Neural progenitor cell (in vitro differentiated cells): ENCODE data around the gene CUEDC2. TPM values are rescaled to one million over a fixed set of nuclear protein-coding genes. Genes with fewer than 3 reads are reported as not detected.

Experiments used
- DNase-seq: peaks from one replicate; pipeline ENCODE4 v3.0.0-alpha.2; 2016; ENCODE audit warnings: low spot score
- H2AFZ ChIP-seq: fragments of 200-600 bp; sonication (generic); replicated peaks from 2 replicates; pipeline ENCODE4 v1.6.1; 2016; ENCODE audit warnings: antibody characterized with exemption
- H3F3A ChIP-seq: fragments of 200-600 bp; sonication (generic); 2 replicates; pipeline ENCODE4 v1.6.1; 2016; ENCODE audit warnings: antibody characterized with exemption, low read depth
- H3K27ac ChIP-seq: fragments of 200-600 bp; sonication (generic); 2 replicates; pipeline ENCODE4 v1.5.1; 2016; ENCODE audit warnings: mild to moderate bottlenecking
- H3K27me3 ChIP-seq: fragments of 200-600 bp; sonication (generic); 2 replicates; pipeline ENCODE4 v1.6.1; 2016; ENCODE audit warnings: mild to moderate bottlenecking, moderate library complexity
- H3K36me3 ChIP-seq: fragments of 200-600 bp; sonication (generic); 2 replicates; pipeline ENCODE4 v1.5.1; 2016
- H3K4me1 ChIP-seq: fragments of 200-600 bp; sonication (generic); 2 replicates; pipeline ENCODE4 v1.6.1; 2016; ENCODE audit warnings: mixed run types
- H3K4me2 ChIP-seq: fragments of 200-600 bp; sonication (generic); 2 replicates; pipeline ENCODE4 v1.6.1; 2016
- H3K4me3 ChIP-seq: fragments of 200-600 bp; sonication (generic); 2 replicates; pipeline ENCODE4 v1.5.1; 2016
- H3K79me2 ChIP-seq: fragments of 200-600 bp; sonication (generic); 2 replicates; pipeline ENCODE4 v1.6.1; 2016; ENCODE audit warnings: low read depth
- H3K9ac ChIP-seq: fragments of 200-600 bp; sonication (generic); 2 replicates; pipeline ENCODE4 v1.6.1; 2016
- H3K9me3 ChIP-seq: fragments of 200-600 bp; sonication (generic); 2 replicates; pipeline ENCODE4 v1.5.1; 2016; ENCODE audit warnings: low read depth
- H4K20me1 ChIP-seq: fragments of 200-600 bp; sonication (generic); 2 replicates; pipeline ENCODE4 v1.6.1; 2016; ENCODE audit warnings: low read depth
- H3K27ac Mint-ChIP-seq: 3 replicates; pipeline ENCODE4 v1.8.0; 2021; ENCODE audit warnings: mixed read lengths
- H3K27me3 Mint-ChIP-seq: 2 replicates; pipeline ENCODE4 v1.8.0; 2022; ENCODE audit warnings: low read depth, mild to moderate bottlenecking, inconsistent platforms, moderate library complexity, mixed read lengths; ENCODE audit not compliant: insufficient read depth
- H3K36me3 Mint-ChIP-seq: 3 replicates; pipeline ENCODE4 v1.8.0; 2021; ENCODE audit warnings: mixed read lengths
- H3K4me1 Mint-ChIP-seq: 3 replicates; pipeline ENCODE4 v1.8.0; 2021; ENCODE audit warnings: mixed read lengths
- H3K4me3 Mint-ChIP-seq: 3 replicates; pipeline ENCODE4 v1.8.0; 2021; ENCODE audit warnings: mild to moderate bottlenecking, moderate library complexity, mixed read lengths
- H3K9me3 Mint-ChIP-seq: 3 replicates; pipeline ENCODE4 v1.8.0; 2020; ENCODE audit warnings: mixed read lengths
- CTCF ChIP-seq: fragments of 200-600 bp; sonication (generic); IDR thresholded peaks from 2 replicates; pipeline ENCODE4 v1.5.1; 2017; ENCODE audit warnings: antibody characterized with exemption, mild to moderate bottlenecking
- EZH2 ChIP-seq: fragments of 200-600 bp; sonication (generic); IDR thresholded peaks from 2 replicates; pipeline ENCODE4 v1.6.1; 2017; ENCODE audit warnings: antibody characterized with exemption, mild to moderate bottlenecking, moderate library complexity
- EZH2phosphoT487 ChIP-seq: fragments of 200-600 bp; sonication (generic); IDR thresholded peaks from 2 replicates; pipeline ENCODE4 v1.6.1; 2017; ENCODE audit warnings: antibody characterized with exemption
- total RNA-seq: library from RNA; depleted of rRNA; stranded (reverse); fragments of >200 nt; gene quantifications from 2 replicates; pipeline ENCODE4 v1.2.3, GENCODE V29; 2015; ENCODE audit warnings: low replicate concordance

Gene CUEDC2
- total RNA-seq, 1 donor from 2014 or later = 64.0 TPM

GRCh38 chr10:102393411-102394078, 38.8 kb downstream of the CUEDC2 start:
- Histone ChIP-seq H3K36me3 (no peaks in the 10 kb centered on the region), H3K4me1 (peaks cover 8% of the 10 kb centered on the region), H3K27ac (no peak overlapping the region), H2AFZ (peak overlapping the region; percentile 71), H3K79me2 (no peaks in the 10 kb centered on the region), H3K27me3 (peaks cover 77% of the 10 kb centered on the region), H3K4me2 (peak overlapping the region; percentile 82), H3K4me3 (peak overlapping the region; percentile 67), H3K9me3 (no peaks in the 10 kb centered on the region), H3K9ac (no peak overlapping the region), H3F3A (peaks cover 19% of the 10 kb centered on the region), H4K20me1 (peaks cover 3% of the 10 kb centered on the region)
- TF ChIP-seq EZH2phosphoT487 = no peak
- no peak for TF ChIP-seq CTCF
- no peak for TF ChIP-seq EZH2
- peaks cover 26% of the 10 kb centered on the region for H3K27me3 Mint-ChIP-seq
- peak; percentile 46 for DNase-seq
- no peaks in the 10 kb centered on the region for H3K36me3 Mint-ChIP-seq
- H3K4me3 Mint-ChIP-seq = peak overlapping the region; percentile 89
- H3K9me3 Mint-ChIP-seq = no peaks in the 10 kb centered on the region
- no peak overlapping the region for H3K27ac Mint-ChIP-seq
- peaks cover 33% of the 10 kb centered on the region for H3K4me1 Mint-ChIP-seq

GRCh38 chr10:102392306-102392705, 40.1 kb downstream of the CUEDC2 start:
- Mint-ChIP-seq H3K9me3 (no peaks in the 10 kb centered on the region), H3K4me3 (no peak overlapping the region), H3K27me3 (peaks cover 26% of the 10 kb centered on the region), H3K4me1 (peaks cover 28% of the 10 kb centered on the region), H3K27ac (no peak overlapping the region), H3K36me3 (no peaks in the 10 kb centered on the region)
- Histone ChIP-seq H3K27me3 (peaks cover 87% of the 10 kb centered on the region), H3K36me3 (no peaks in the 10 kb centered on the region), H4K20me1 (peaks cover 7% of the 10 kb centered on the region), H3K4me1 (peaks cover 8% of the 10 kb centered on the region), H3K9ac (no peak overlapping the region), H3K27ac (no peak overlapping the region), H2AFZ (no peak overlapping the region), H3K4me2 (no peak overlapping the region), H3K4me3 (no peak overlapping the region), H3K79me2 (no peaks in the 10 kb centered on the region), H3F3A (peaks cover 24% of the 10 kb centered on the region), H3K9me3 (no peaks in the 10 kb centered on the region)
- TF ChIP-seq EZH2 (no peak), CTCF (no peak), EZH2phosphoT487 (no peak)
- no peak for DNase-seq

GRCh38 chr10:102389894-102390293, 42.5 kb downstream of the CUEDC2 start:
- Histone ChIP-seq H3K79me2 (no peaks in the 10 kb centered on the region), H3F3A (peaks cover 21% of the 10 kb centered on the region), H4K20me1 (peaks cover 7% of the 10 kb centered on the region), H3K27me3 (peaks cover 97% of the 10 kb centered on the region), H3K27ac (no peak overlapping the region), H3K36me3 (no peaks in the 10 kb centered on the region), H3K4me3 (no peak overlapping the region), H3K4me2 (no peak overlapping the region), H3K4me1 (peaks cover 4% of the 10 kb centered on the region), H3K9ac (no peak overlapping the region), H2AFZ (no peak overlapping the region), H3K9me3 (no peaks in the 10 kb centered on the region)
- H3K27me3 Mint-ChIP-seq = peaks cover 25% of the 10 kb centered on the region
- H3K4me3 Mint-ChIP-seq = no peak overlapping the region
- H3K4me1 Mint-ChIP-seq = peaks cover 18% of the 10 kb centered on the region
- H3K36me3 Mint-ChIP-seq = no peaks in the 10 kb centered on the region
- H3K9me3 Mint-ChIP-seq = no peaks in the 10 kb centered on the region
- no peak for DNase-seq
- no peak overlapping the region for H3K27ac Mint-ChIP-seq
- no peak for TF ChIP-seq EZH2
- TF ChIP-seq EZH2phosphoT487 = no peak
- no peak for TF ChIP-seq CTCF
